T1000 (cell line): ENCODE data around the gene CARD11.

Experiments
- DNase-seq: peaks from one replicate; lab custom pipeline; 2025; ENCODE audit warnings: mixed read lengths; lab: John Stamatoyannopoulos, UW

Gene CARD11

GRCh38 chr7:3020416-3020815 is 23.3 kb downstream of the CARD11 start:
- no peak for DNase-seq

DNA sequence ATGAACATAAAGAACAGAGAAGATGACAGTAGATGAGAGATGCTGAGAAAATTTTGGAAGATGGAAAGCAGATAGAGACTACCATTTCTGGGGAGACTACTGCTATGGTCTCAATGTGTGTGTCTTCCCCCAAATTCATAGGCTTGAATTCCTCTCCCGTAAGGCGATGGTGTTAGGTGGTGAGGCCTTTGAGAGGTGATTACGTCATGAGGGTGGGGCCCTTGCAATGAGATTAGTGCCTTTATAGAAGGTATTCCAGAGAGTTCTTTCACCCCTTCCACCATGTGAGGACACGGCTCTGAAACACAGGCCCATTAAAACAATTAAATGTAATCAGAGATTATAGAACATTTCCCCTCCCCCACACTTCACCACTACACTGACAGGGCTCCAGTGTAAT is 23.9 kb downstream of the CARD11 start:
- DNase-seq, result no peak

DNA sequence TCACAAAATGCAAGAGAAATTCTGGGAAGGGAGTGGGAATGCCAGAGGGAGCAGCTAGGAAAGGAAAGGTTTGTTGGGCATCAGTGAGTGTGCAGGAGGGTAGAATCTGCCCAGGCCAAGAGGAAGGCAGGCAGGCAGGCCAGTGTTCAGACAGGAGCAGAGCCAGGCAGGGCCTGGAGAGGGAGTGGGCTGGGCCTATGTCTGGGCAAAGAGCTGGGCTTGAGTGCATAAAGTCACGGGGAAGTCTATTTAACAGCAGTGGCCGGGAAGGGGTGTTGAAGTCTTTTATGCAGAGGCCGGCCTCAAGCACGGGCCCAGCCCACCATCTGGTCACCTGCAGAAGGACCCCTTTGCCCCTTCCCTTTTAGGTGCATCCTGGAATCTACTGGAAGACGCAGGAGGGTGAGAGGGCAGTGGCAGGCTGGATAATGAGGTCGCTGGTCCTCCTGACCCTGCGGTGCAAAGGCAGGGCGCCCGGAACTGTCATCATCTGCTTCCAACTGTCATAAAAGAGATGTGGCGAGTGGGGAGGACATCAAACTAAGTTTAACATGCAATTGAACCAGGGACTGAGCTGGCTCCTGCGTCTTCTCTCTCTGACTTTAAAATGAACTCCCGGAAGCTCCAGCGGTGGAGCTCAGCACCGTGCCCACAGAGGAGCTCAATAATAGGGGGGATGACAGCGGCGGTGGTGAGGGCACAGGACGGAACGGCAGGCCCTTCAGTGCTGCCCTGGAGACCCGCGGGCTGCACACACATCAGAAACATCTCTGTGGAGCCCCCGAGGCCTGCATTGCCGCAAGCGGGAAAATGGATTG is 29.5 kb downstream of the CARD11 start:
- no peak for DNase-seq

- no peak for DNase-seq
Observed at GRCh38 chr7:3011211-3011852, 32.3 kb downstream of the CARD11 start.

GRCh38 chr7:3010161-3010560 is 33.5 kb downstream of the CARD11 start:
- DNase-seq, result no peak

DNA sequence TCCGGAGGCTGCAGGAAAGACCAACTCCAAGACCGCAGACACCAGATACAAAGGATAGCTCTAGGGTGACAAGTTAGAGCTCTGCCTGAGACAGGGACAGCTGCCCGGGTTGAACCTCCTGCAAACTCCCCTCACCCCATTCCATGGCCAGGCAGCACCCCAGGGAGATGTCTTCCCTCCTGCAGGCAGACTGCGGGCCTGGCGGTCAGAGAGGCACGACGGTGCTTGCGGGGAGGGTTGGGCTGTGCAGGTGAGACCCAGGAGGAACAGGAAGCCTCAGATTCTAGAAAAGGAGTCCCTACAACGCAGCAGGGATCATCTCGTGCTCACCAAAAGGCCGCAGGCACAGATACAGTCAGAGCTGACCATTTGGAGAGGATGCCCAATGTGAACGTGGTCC is 34.6 kb downstream of the CARD11 start:
- no peak for DNase-seq

- DNase-seq, result no peak
Observed at GRCh38 chr7:3008386-3008785, 35.3 kb downstream of the CARD11 start.

GRCh38 chr7:3007696-3008095 is 36.0 kb downstream of the CARD11 start:
- no peak for DNase-seq

- no peak for DNase-seq
Observed at GRCh38 chr7:3005257-3005656, 38.4 kb downstream of the CARD11 start.

DNA sequence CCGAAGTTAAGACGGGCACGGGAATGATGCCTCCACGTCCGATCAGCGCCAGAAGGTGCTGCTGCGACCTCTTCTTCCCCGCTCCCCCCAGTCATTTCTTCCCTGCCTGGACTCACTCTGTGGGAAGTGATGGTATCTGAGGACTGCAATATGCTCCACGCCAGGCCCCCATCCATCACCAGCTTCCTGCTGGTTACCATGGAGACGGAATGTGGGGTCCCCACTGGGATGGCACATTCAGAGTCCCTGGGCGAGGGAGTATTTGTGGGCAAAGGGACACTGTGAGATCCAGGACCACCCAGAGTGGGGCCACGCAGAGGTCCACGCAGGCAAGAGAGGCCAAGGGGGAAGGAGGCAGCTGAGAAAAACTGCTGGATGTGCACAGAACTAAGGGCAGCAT is 39.7 kb downstream of the CARD11 start:
- DNase-seq, result no peak

DNA sequence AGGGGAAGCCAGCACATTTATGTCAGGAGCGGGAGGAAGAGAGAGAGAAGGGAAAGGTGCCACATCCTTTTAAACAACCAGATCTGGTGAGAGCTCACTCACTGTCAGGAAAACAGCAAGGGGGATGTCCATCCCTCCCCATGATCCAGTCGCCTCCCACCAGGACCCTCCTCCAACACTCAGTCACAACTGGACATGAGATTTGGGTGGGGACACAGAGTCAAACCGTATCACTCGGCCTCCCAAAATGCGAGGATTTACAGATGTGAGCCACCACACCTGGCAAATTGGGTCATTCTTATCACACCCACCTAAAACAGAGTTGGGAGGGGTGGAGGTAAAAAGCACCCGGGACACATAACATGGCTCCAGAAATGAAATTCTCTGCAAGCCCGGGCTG is 41.0 kb downstream of the CARD11 start:
- no peak for DNase-seq

- DNase-seq, result no peak
Observed at GRCh38 chr7:3000566-3000965, 43.1 kb downstream of the CARD11 start.

DNA sequence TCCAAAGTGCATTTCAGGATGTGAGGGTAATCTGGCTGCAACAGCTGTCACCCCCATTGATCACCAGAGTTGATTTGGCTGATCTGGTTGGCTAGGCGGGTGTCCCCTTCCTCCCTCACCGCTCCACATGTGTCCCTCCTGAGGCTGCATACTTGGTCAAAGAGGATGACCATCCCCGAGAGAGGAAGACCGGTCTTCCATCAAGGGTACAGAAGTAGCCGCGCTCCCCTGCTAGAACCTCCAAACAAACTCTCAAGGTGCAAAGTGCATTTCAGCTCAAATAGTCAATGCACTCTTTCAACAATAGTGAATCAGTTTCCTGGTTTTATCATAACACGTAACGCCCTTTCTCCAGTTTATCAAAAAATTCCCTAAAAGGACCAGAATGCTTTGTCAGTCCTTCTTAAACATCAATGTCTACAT is 44.6 kb downstream of the CARD11 start:
- DNase-seq, result no peak

GRCh38 chr7:2997014-2997413 is 46.7 kb downstream of the CARD11 start:
- DNase-seq, result no peak

DNA sequence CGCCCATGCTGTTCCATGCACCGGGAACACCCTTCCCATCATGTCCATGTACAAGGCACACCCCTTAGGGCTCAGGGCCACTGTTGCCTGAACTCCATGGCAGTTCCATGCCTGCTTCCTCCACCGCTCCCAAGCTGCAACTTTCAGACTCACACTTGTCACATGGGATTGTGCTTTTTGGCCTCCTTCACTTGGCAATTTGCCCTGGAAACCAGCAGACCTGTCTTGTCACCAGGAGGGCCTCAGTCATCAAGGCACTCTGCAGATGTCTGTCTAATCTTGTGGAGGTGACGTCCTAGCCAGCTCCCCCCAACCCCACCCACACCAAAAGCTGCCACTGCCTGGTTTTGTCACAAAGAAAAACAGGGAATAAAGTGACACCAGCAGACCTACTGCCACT is 47.5 kb downstream of the CARD11 start:
- DNase-seq, result no peak

DNA sequence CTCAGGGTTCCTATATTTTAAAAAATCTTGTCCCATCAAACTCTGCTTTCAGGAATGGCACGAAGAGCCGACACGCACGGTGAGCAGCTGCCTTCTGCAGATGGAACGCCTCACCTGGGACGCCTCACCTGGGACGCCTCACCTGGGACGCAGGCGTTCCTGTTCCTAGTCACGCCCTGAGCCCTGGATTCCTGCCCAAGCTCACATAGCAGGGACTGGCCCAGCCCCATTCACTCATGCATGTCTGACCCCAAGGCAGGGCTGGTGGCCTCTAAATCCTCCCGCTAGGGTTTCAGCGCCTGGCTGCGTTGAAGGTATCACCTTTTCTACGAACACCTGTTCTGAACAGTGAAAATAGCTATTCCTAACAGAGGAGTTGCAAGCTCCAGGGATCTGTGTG is 49.8 kb downstream of the CARD11 start:
- no peak for DNase-seq

DNA sequence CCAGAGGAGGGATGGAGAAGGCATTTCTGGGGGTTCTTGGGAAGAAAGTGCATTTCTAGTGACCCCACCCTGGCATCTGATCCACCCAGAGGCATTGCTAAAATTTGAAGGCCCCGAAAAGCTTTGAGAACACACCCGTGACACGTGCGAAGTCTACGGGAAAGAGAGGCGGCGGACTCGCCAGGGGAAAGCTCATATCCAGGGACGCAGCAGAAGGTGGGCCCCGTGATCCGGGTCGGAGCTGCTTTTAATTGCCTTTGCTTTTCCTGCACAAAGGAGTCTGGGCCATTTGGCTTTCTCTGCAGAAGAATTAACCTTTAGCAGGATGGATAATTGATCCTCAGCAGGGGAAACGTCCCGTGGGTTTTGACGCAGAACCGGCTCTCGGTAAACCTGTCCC is 50.3 kb downstream of the CARD11 start:
- no peak for DNase-seq

DNA sequence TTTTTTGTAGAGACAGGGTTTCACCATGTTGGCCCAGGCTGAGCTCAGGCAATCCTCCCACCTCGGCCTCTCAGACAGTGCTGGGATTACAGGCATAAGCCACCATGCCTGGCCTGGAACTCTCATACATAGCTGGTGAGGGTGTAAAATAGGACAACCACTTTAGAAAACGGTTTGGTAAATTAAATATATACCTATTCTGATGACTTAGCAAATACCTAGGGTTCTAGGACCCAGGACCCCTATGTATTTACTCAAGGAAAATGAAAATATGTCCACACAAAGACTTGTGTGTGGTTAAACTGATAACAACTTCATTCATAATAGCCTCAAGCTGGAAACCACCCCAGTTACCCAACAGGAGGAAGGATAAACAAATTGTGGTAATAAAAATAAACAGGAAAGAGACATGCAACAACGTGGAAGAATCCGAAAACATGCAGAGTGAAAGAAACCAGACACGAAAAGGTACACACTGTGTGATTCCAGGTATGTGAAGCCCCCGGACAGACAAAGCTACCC is 52.7 kb downstream of the CARD11 start:
- DNase-seq, result no peak

- no peak for DNase-seq
Observed at GRCh38 chr7:2986561-2986960, 57.1 kb downstream of the CARD11 start.

GRCh38 chr7:2985866-2986265 is 57.8 kb downstream of the CARD11 start:
- DNase-seq, result no peak

DNA sequence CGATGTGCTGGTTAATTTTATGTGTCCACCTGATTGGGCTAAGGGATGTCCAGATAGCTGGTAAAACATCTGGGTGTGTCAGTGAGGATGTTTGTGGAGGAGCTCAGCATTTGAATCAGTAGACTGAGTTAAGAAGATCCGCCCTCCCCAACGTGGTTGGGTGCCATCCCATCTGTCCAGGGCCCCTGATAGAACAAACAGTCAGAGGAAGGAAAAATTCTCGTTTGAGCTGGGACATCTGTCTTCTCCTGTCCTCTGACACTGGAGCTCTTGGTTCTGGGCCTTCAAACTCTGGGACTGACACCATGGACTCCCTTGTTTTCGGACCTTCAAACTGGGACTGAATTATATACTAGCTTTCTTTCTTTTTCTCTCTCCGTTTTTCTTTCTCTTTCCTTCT is 59.6 kb downstream of the CARD11 start:
- DNase-seq, result no peak

- DNase-seq, result no peak
Observed at GRCh38 chr7:2983586-2983985, 60.1 kb downstream of the CARD11 start.

GRCh38 chr7:2982831-2983230 is 60.8 kb downstream of the CARD11 start:
- no peak for DNase-seq

DNA sequence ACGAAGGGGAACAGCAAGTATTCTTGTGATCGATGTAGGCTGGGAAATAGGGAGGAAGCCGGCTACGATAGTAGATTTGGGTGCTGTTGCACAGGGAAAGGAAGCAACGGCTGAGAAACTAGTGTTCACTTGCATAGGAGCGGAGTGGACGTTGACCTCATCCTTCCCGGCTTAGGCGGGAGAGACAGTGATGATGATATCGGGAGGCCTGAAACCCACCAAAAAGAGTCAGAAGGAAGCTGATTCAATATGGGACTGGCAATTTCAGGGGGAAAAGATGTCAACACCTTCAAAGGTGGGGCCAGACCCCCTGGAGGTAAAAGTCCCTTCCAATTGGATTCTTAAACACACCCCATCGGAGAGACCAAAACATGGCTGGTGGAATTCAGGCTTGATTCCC is 61.3 kb downstream of the CARD11 start:
- no peak for DNase-seq
